WTC11 (cell line): ENCODE results near the gene MYPOP. TPM values are rescaled to one million over a fixed set of nuclear protein-coding genes. Genes with fewer than 3 reads are reported as not detected.

ENCODE experiments used
- AR ChIP-seq: fragments of 250-450 bp; sonication (Bioruptor Pico); IDR thresholded peaks from 2 replicates; pipeline ENCODE4 v1.9.0; 2021; ENCODE audit warnings: mild to moderate bottlenecking
- CBFB ChIP-seq: sonication (generic); formaldehyde crosslinking; IDR thresholded peaks from 2 replicates; pipeline ENCODE4 v1.8.1; 2022; ENCODE audit warnings: mild to moderate bottlenecking, low read depth, missing genetic modification reagents
- CDX4 ChIP-seq: fragments of 250-450 bp; sonication (Bioruptor Pico); IDR thresholded peaks from 2 replicates; pipeline ENCODE4 v1.9.0; 2021; ENCODE audit warnings: moderate library complexity, mild to moderate bottlenecking, inconsistent platforms, borderline replicate concordance
- CREB1 ChIP-seq: sonication (generic); formaldehyde crosslinking; IDR thresholded peaks from 2 replicates; pipeline ENCODE4 v1.8.0; 2023; ENCODE audit warnings: mild to moderate bottlenecking, missing genetic modification reagents
- ELF4 ChIP-seq: sonication (generic); formaldehyde crosslinking; IDR thresholded peaks from 2 replicates; pipeline ENCODE4 v1.8.1; 2022; ENCODE audit warnings: low read depth, mild to moderate bottlenecking, moderate library complexity, missing genetic modification reagents
- FOXJ3 ChIP-seq: sonication (generic); formaldehyde crosslinking; IDR thresholded peaks from 2 replicates; pipeline ENCODE4 v1.9.0; 2021; ENCODE audit warnings: missing genetic modification reagents, mild to moderate bottlenecking, borderline replicate concordance
- GRHL2 ChIP-seq: fragments of 250-450 bp; sonication (Bioruptor Pico); IDR thresholded peaks from 2 replicates; pipeline ENCODE4 v1.8.0; 2022; ENCODE audit warnings: mild to moderate bottlenecking, moderate library complexity; ENCODE audit not compliant: insufficient replicate concordance, severe bottlenecking
- KAT7 ChIP-seq: sonication (generic); formaldehyde crosslinking; IDR thresholded peaks from 2 replicates; pipeline ENCODE4 v1.8.1; 2023; ENCODE audit warnings: missing genetic modification reagents, mild to moderate bottlenecking, borderline replicate concordance
- NR2C2 ChIP-seq: sonication (generic); formaldehyde crosslinking; IDR thresholded peaks from 2 replicates; pipeline ENCODE4 v1.8.0; 2022; ENCODE audit warnings: mild to moderate bottlenecking, missing genetic modification reagents
- OVOL2 ChIP-seq: fragments of 250-450 bp; sonication (Bioruptor Pico); IDR thresholded peaks from 2 replicates; pipeline ENCODE4 v1.9.0; 2021; ENCODE audit warnings: mild to moderate bottlenecking, borderline replicate concordance
- SMAD3 ChIP-seq: sonication (generic); formaldehyde crosslinking; IDR thresholded peaks from 2 replicates; pipeline ENCODE4 v1.8.0; 2022; ENCODE audit warnings: missing genetic modification reagents, mild to moderate bottlenecking, borderline replicate concordance
- SOX15 ChIP-seq: fragments of 250-450 bp; sonication (Bioruptor Pico); IDR thresholded peaks from 2 replicates; pipeline ENCODE4 v1.9.0; 2021; ENCODE audit warnings: mild to moderate bottlenecking
- SP1 ChIP-seq: sonication (generic); formaldehyde crosslinking; conservative IDR thresholded peaks from 2 replicates; pipeline ENCODE4 v1.8.1; 2022; ENCODE audit warnings: missing genetic modification reagents
- TEAD1 ChIP-seq: sonication (generic); formaldehyde crosslinking; IDR thresholded peaks from 2 replicates; pipeline ENCODE4 v1.8.0; 2022; ENCODE audit warnings: mild to moderate bottlenecking, missing genetic modification reagents
- ZNF121 ChIP-seq: sonication (generic); formaldehyde crosslinking; IDR thresholded peaks from 2 replicates; pipeline ENCODE4 v1.8.0; 2023; ENCODE audit warnings: missing genetic modification reagents
- ZNF138 ChIP-seq: sonication (generic); formaldehyde crosslinking; conservative IDR thresholded peaks from 2 replicates; pipeline ENCODE4 v1.8.1; 2022; ENCODE audit warnings: mild to moderate bottlenecking, moderate library complexity, missing genetic modification reagents
- ZNF219 ChIP-seq: sonication (generic); formaldehyde crosslinking; IDR thresholded peaks from 2 replicates; pipeline ENCODE4 v1.8.0; 2023; ENCODE audit warnings: missing genetic modification reagents, mild to moderate bottlenecking, borderline replicate concordance
- ZNF317 ChIP-seq: sonication (generic); formaldehyde crosslinking; IDR thresholded peaks from 2 replicates; pipeline ENCODE4 v1.8.1; 2023; ENCODE audit warnings: low read depth, mild to moderate bottlenecking, moderate library complexity, missing genetic modification reagents, borderline replicate concordance
- ZNF416 ChIP-seq: fragments of 250-450 bp; sonication (Bioruptor Pico); IDR thresholded peaks from 2 replicates; pipeline ENCODE4 v1.9.0; 2021; ENCODE audit warnings: mild to moderate bottlenecking, inconsistent platforms
- ZNF671 ChIP-seq: fragments of 250-450 bp; sonication (Bioruptor Pico); IDR thresholded peaks from 2 replicates; pipeline ENCODE4 v1.8.0; 2021; ENCODE audit warnings: mild to moderate bottlenecking
- total RNA-seq: library from RNA; stranded (reverse); gene quantifications from 3 replicates; pipeline ENCODE4 v1.2.3, GENCODE V29; 2021
- TF ChIP-seq, protein P1 (sequence below): sonication (generic); formaldehyde crosslinking; IDR thresholded peaks from 2 replicates; pipeline ENCODE4 v1.8.1; 2022; ENCODE audit warnings: mild to moderate bottlenecking, moderate library complexity, missing genetic modification reagents
- TF ChIP-seq, protein P2 (sequence below): sonication (generic); formaldehyde crosslinking; IDR thresholded peaks from 2 replicates; pipeline ENCODE4 v1.8.1; 2022; ENCODE audit warnings: missing genetic modification reagents, borderline replicate concordance

MYPOP gene
- total RNA-seq, 1 experiment from 2014 or later, result 13.6 TPM

GRCh38 chr19:45882652-45883585, 19.5 kb downstream of the MYPOP start (continued):
- TF ChIP-seq, protein P1, sequence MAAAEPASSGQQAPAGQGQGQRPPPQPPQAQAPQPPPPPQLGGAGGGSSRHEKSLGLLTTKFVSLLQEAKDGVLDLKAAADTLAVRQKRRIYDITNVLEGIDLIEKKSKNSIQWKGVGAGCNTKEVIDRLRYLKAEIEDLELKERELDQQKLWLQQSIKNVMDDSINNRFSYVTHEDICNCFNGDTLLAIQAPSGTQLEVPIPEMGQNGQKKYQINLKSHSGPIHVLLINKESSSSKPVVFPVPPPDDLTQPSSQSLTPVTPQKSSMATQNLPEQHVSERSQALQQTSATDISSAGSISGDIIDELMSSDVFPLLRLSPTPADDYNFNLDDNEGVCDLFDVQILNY (CRISPR knock-in tag), result no peak; the same call in 1 of the 2 replicates
- TF ChIP-seq NR2C2 (CRISPR knock-in tag) (no peak), ELF4 (no peak), AR (peak; percentile 74; the same call in 1 of the 2 replicates), CBFB (CRISPR knock-in tag) (peak; percentile 77; the same call in 1 of the 2 replicates), FOXJ3 (no peak), OVOL2 (CRISPR knock-in tag) (no peak), GRHL2 (CRISPR knock-in tag) (no peak), TEAD1 (peak; percentile 80), ZNF121 (peak; percentile 95), ZNF219 (CRISPR knock-in tag) (no peak), CREB1 (CRISPR knock-in tag) (no peak), CDX4 (CRISPR knock-in tag) (no peak), ZNF317 (no peak), ZNF416 (no peak), KAT7 (CRISPR knock-in tag) (no peak), ZNF138 (CRISPR knock-in tag) (no peak), SMAD3 (no peak), ZNF671 (CRISPR knock-in tag) (peak; percentile 22; the same call in 1 of the 2 replicates), SOX15 (CRISPR knock-in tag) (no peak), SP1 (CRISPR knock-in tag) (peak; percentile 83)
- TF ChIP-seq, protein P2, sequence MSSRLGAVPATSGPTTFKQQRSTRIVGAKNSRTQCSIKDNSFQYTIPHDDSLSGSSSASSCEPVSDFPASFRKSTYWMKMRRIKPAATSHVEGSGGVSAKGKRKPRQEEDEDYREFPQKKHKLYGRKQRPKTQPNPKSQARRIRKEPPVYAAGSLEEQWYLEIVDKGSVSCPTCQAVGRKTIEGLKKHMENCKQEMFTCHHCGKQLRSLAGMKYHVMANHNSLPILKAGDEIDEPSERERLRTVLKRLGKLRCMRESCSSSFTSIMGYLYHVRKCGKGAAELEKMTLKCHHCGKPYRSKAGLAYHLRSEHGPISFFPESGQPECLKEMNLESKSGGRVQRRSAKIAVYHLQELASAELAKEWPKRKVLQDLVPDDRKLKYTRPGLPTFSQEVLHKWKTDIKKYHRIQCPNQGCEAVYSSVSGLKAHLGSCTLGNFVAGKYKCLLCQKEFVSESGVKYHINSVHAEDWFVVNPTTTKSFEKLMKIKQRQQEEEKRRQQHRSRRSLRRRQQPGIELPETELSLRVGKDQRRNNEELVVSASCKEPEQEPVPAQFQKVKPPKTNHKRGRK (CRISPR knock-in tag), result no peak
